HFFc6 (cell line): Measurements from ENCODE around the gene PLD2. TPM values are rescaled to one million over a fixed set of nuclear protein-coding genes. Genes with fewer than 3 reads are reported as not detected.

Source experiments
- DNase-seq: peaks from one replicate; pipeline ENCODE4 v3.0.0-alpha.2; 2018
- H3K27ac Mint-ChIP-seq: 2 replicates; pipeline ENCODE4 v1.8.0; 2020; ENCODE audit warnings: mild to moderate bottlenecking, mixed read lengths
- H3K27me3 Mint-ChIP-seq: 2 replicates; pipeline ENCODE4 v1.8.0; 2021; ENCODE audit warnings: mild to moderate bottlenecking, moderate library complexity, mixed read lengths; ENCODE audit not compliant: insufficient read depth
- H3K36me3 Mint-ChIP-seq: 2 replicates; pipeline ENCODE4 v1.8.0; 2021; ENCODE audit warnings: low read depth, mixed read lengths
- H3K4me1 Mint-ChIP-seq: 2 replicates; pipeline ENCODE4 v1.8.0; 2020; ENCODE audit warnings: low read depth, mixed read lengths
- H3K4me3 Mint-ChIP-seq: 2 replicates; pipeline ENCODE4 v1.8.0; 2020; ENCODE audit warnings: mild to moderate bottlenecking, moderate library complexity, mixed read lengths
- H3K9me3 Mint-ChIP-seq: 2 replicates; pipeline ENCODE4 v1.8.0; 2020; ENCODE audit warnings: mild to moderate bottlenecking, mixed read lengths
- CTCF ChIP-seq: fragments of 200-600 bp; sonication (generic); IDR thresholded peaks from 2 replicates; pipeline ENCODE4 v1.5.0; 2021; ENCODE audit warnings: antibody characterized with exemption, mild to moderate bottlenecking
- total RNA-seq, 6 experiments: library from RNA; stranded (reverse); fragmentation: NEBNext Ultra II Directional; extraction: Animal tissue kit (Norgen Biotek cat#: 25700); gene quantifications; 2 replicates in 1 of 6; 3 replicates in 5 of 6; pipeline ENCODE4 v1.2.3, GENCODE V29; 2021

The PLD2 gene
- total RNA-seq, 6 experiments from 2014 or later: 14.9 to 21.8 (median 19.4) TPM

GRCh38 chr17:4786516-4786915, 20.4 kb upstream of the PLD2 start:
- Mint-ChIP-seq H3K4me1 (peaks cover 32% of the 10 kb centered on the region), H3K9me3 (no peaks in the 10 kb centered on the region), H3K27ac (no peak overlapping the region), H3K4me3 (peak overlapping the region; percentile 85), H3K27me3 (peaks cover 25% of the 10 kb centered on the region), H3K36me3 (no peaks in the 10 kb centered on the region)
- TF ChIP-seq CTCF: no peak
- DNase-seq: no peak

- peak overlapping the region; percentile 34; the same call in 1 of the 2 replicates for H3K4me3 Mint-ChIP-seq
- no peaks in the 10 kb centered on the region for H3K9me3 Mint-ChIP-seq
- H3K27me3 Mint-ChIP-seq: peaks cover 17% of the 10 kb centered on the region
- TF ChIP-seq CTCF: no peak
- peaks cover 32% of the 10 kb centered on the region for H3K4me1 Mint-ChIP-seq
- DNase-seq: no peak
- no peak overlapping the region for H3K27ac Mint-ChIP-seq
- H3K36me3 Mint-ChIP-seq: no peaks in the 10 kb centered on the region
These were observed 18.7 kb upstream of the PLD2 start for GRCh38 chr17:4788159-4788806.

- Mint-ChIP-seq H3K9me3 (no peaks in the 10 kb centered on the region), H3K4me1 (peaks cover 32% of the 10 kb centered on the region), H3K27me3 (peaks cover 15% of the 10 kb centered on the region), H3K36me3 (no peaks in the 10 kb centered on the region), H3K4me3 (peak within 1 kb of the TSS; percentile 82), H3K27ac (peak within 1 kb of the TSS; percentile 52)
- no peak for TF ChIP-seq CTCF
- no peak for DNase-seq
These were observed 17.9 kb upstream of the PLD2 start, which contains the start of gene GLTPD2 for GRCh38 chr17:4788807-4789700. TSS of gene GLTPD2 (plus strand) at chr17:4788964. CDS start at chr17:4789012, 48 bp downstream.

DNA sequence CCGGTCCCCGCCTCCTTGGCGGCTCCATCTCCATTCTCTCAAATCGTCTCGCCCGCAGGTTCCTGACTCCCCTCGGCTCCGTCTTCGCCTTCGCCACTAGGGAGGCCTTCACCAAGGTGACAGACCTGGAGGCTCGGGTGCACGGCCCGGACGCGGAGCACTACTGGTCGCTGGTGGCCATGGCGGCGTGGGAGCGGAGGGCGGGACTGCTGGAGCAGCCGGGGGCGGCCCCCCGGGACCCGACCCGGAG, 17.3 kb upstream of the PLD2 start:
- no peaks in the 10 kb centered on the region for H3K36me3 Mint-ChIP-seq
- no peaks in the 10 kb centered on the region for H3K9me3 Mint-ChIP-seq

More for the DNA sequence above, 17.3 kb upstream of the PLD2 start:
- peaks cover 10% of the 10 kb centered on the region for H3K27me3 Mint-ChIP-seq
- DNase-seq: no peak
- H3K27ac Mint-ChIP-seq: peak overlapping the region; percentile 52
- peak overlapping the region; percentile 82 for H3K4me3 Mint-ChIP-seq
- TF ChIP-seq CTCF: no peak
- H3K4me1 Mint-ChIP-seq: peaks cover 32% of the 10 kb centered on the region
